GM23338 (cell line): Measurements from ENCODE around the gene KRT8. TPM values are rescaled to one million over a fixed set of nuclear protein-coding genes. Genes with fewer than 3 reads are reported as not detected.

Experiments
- ATAC-seq: fragments of 200-7000 bp; cut with Tn5 transposase; 3 replicates; pipeline ENCODE4 v1.9.1; 2020
- DNase-seq: peaks from one replicate; pipeline ENCODE4 v3.0.0-alpha.2; 2015; ENCODE audit warnings: low spot score
- H2AFZ ChIP-seq: fragments of 200-600 bp; sonication (generic); 2 replicates; pipeline ENCODE4 v1.8.0; 2016; ENCODE audit warnings: antibody characterized with exemption, mild to moderate bottlenecking, moderate library complexity
- H3F3A ChIP-seq: fragments of 200-600 bp; sonication (generic); replicated peaks from 2 replicates; pipeline ENCODE4 v1.8.0; 2017; ENCODE audit warnings: antibody characterized with exemption, mixed run types, low read depth
- H3K27ac ChIP-seq: fragments of 200-600 bp; sonication (generic); 2 replicates; pipeline ENCODE4 v1.6.1; 2016; ENCODE audit warnings: low read depth
- H3K27me3 ChIP-seq: fragments of 200-600 bp; sonication (generic); 2 replicates; pipeline ENCODE4 v1.8.0; 2016; ENCODE audit warnings: mild to moderate bottlenecking, mixed run types, moderate library complexity; ENCODE audit not compliant: insufficient read depth
- H3K36me3 ChIP-seq: fragments of 200-600 bp; sonication (generic); 2 replicates; pipeline ENCODE4 v1.8.0; 2016; ENCODE audit warnings: mild to moderate bottlenecking; ENCODE audit not compliant: insufficient read depth
- H3K4me1 ChIP-seq: fragments of 200-600 bp; sonication (generic); 2 replicates; pipeline ENCODE4 v1.8.0; 2016; ENCODE audit warnings: mild to moderate bottlenecking, moderate library complexity; ENCODE audit not compliant: insufficient read depth
- H3K4me2 ChIP-seq: fragments of 200-600 bp; sonication (generic); 2 replicates; pipeline ENCODE4 v1.7.1; 2017; ENCODE audit warnings: mixed run types
- H3K4me3 ChIP-seq: fragments of 200-600 bp; sonication (generic); 2 replicates; pipeline ENCODE4 v1.6.1; 2016; ENCODE audit warnings: mixed run types
- H3K79me2 ChIP-seq: fragments of 200-600 bp; sonication (generic); replicated peaks from 2 replicates; pipeline ENCODE4 v1.8.0; 2017; ENCODE audit warnings: mild to moderate bottlenecking; ENCODE audit not compliant: insufficient read depth
- H3K9me2 ChIP-seq: fragments of 200-600 bp; sonication (generic); 2 replicates; pipeline ENCODE4 v1.8.0; 2017; ENCODE audit not compliant: insufficient read depth
- H4K20me1 ChIP-seq: fragments of 200-600 bp; sonication (generic); replicated peaks from 2 replicates; pipeline ENCODE4 v1.8.0; 2017; ENCODE audit warnings: mild to moderate bottlenecking; ENCODE audit not compliant: insufficient read depth
- H3K27ac Mint-ChIP-seq: 2 replicates; pipeline ENCODE4 v1.8.0; 2020; ENCODE audit warnings: inconsistent platforms, mild to moderate bottlenecking, moderate library complexity, mixed read lengths
- H3K27me3 Mint-ChIP-seq: 3 replicates; pipeline ENCODE4 v1.8.0; 2022; ENCODE audit warnings: low read depth, mild to moderate bottlenecking, moderate library complexity, mixed read lengths, inconsistent platforms; ENCODE audit not compliant: insufficient read depth, poor library complexity
- H3K36me3 Mint-ChIP-seq: 3 replicates; pipeline ENCODE4 v1.8.0; 2021; ENCODE audit warnings: low read depth, mild to moderate bottlenecking, inconsistent platforms, moderate library complexity, mixed read lengths
- H3K4me1 Mint-ChIP-seq: 3 replicates; pipeline ENCODE4 v1.8.0; 2020; ENCODE audit warnings: mild to moderate bottlenecking, inconsistent platforms, mixed read lengths
- H3K4me3 Mint-ChIP-seq: 3 replicates; pipeline ENCODE4 v1.8.0; 2021; ENCODE audit warnings: moderate library complexity, mild to moderate bottlenecking, inconsistent platforms, mixed read lengths
- H3K9me3 Mint-ChIP-seq: 3 replicates; pipeline ENCODE4 v1.8.0; 2020; ENCODE audit warnings: moderate library complexity, mild to moderate bottlenecking, inconsistent platforms, mixed read lengths
- CREB1 ChIP-seq: fragments of 250-450 bp; sonication (Bioruptor Pico); IDR thresholded peaks from 2 replicates; pipeline ENCODE4 v1.5.0; 2020; ENCODE audit warnings: low read depth, mild to moderate bottlenecking, moderate library complexity
- CTCF ChIP-seq, 2 experiments: fragments of 200-600 bp in 1 of 2; sonication (generic) in 1 of 2; conservative IDR thresholded peaks; 2 replicates each; pipeline versions ENCODE4 v1.5.1 to v1.6.1; 2016 to 2017; ENCODE audit warnings: antibody characterized with exemption in 2 of 2, low read depth in 2 of 2, mild to moderate bottlenecking in 2 of 2, moderate library complexity in 1 of 2
- EZH2 ChIP-seq: fragments of 200-600 bp; sonication (generic); IDR thresholded peaks from one replicate; pipeline ENCODE4 v1.8.0; 2017; ENCODE audit warnings: antibody characterized with exemption, mild to moderate bottlenecking, low read depth; ENCODE audit not compliant: unreplicated experiment
- EZH2phosphoT487 ChIP-seq: fragments of 200-600 bp; sonication (generic); IDR thresholded peaks from one replicate; pipeline ENCODE4 v1.8.1; 2018; ENCODE audit warnings: antibody characterized with exemption; ENCODE audit not compliant: unreplicated experiment
- NANOG ChIP-seq: IDR thresholded peaks from 2 replicates; pipeline ENCODE4 v1.6.1; 2016; ENCODE audit warnings: antibody characterized with exemption, borderline replicate concordance
- POLR2AphosphoS5 ChIP-seq: IDR thresholded peaks from 2 replicates; pipeline ENCODE4 v1.6.1; 2016; ENCODE audit warnings: antibody characterized with exemption, low read depth
- STAT1 ChIP-seq: IDR thresholded peaks from one replicate; pipeline ENCODE4 v1.6.1; 2016; ENCODE audit warnings: antibody characterized with exemption; ENCODE audit not compliant: unreplicated experiment
- ZNF114 ChIP-seq: fragments of 250-450 bp; sonication (Bioruptor Pico); IDR thresholded peaks from 2 replicates; pipeline ENCODE4 v1.5.0; 2020; ENCODE audit warnings: mild to moderate bottlenecking, moderate library complexity
- ZNF331 ChIP-seq: fragments of 250-450 bp; sonication (Bioruptor Pico); IDR thresholded peaks from 2 replicates; pipeline ENCODE4 v1.5.0; 2020; ENCODE audit warnings: low read depth, mild to moderate bottlenecking, moderate library complexity
- polyA plus RNA-seq: library from polyadenylated mRNA; unstranded; fragments of >200 nt; fragmentation: Nextera tagmentation; extraction: Ambion mirVana; gene quantifications from 2 replicates; pipeline ENCODE4 v1.2.1, GENCODE V29; 2016
- total RNA-seq: library from RNA; depleted of rRNA; stranded (reverse); fragments of >200 nt; shearing (Covaris generic); gene quantifications from 2 replicates; pipeline ENCODE4 v1.2.3, GENCODE V29; 2014
- TF ChIP-seq, protein P1 (sequence below): fragments of 250-450 bp; sonication (Bioruptor Pico); IDR thresholded peaks from 2 replicates; pipeline ENCODE4 v1.5.0; 2020; ENCODE audit warnings: mild to moderate bottlenecking, moderate library complexity
- TF ChIP-seq, protein P2 (sequence below): IDR thresholded peaks from 2 replicates; pipeline ENCODE4 v1.6.1; 2016; ENCODE audit warnings: antibody characterized with exemption

Gene KRT8
- total and polyA plus RNA-seq, 2 experiments from 2014 or later = 250 to 322 TPM

- Histone ChIP-seq H3K4me1 (no peaks in the 10 kb centered on the region; the same call in 1 of the 2 replicates), H3K27me3 (peaks cover 19% of the 10 kb centered on the region), H2AFZ (peak overlapping the region; percentile 99), H3K9me2 (no peaks in the 10 kb centered on the region), H4K20me1 (no peaks in the 10 kb centered on the region), H3F3A (no peaks in the 10 kb centered on the region; the same call in 1 of the 2 replicates), H3K36me3 (no peaks in the 10 kb centered on the region), H3K79me2 (no peaks in the 10 kb centered on the region), H3K4me3 (peak overlapping the region; percentile 61), H3K4me2 (peak overlapping the region; percentile 80; the same call in 1 of the 2 replicates), H3K27ac (no peak overlapping the region)
- H3K4me1 Mint-ChIP-seq = peaks cover 24% of the 10 kb centered on the region
- H3K9me3 Mint-ChIP-seq = no peaks in the 10 kb centered on the region
- TF ChIP-seq, protein P1, sequence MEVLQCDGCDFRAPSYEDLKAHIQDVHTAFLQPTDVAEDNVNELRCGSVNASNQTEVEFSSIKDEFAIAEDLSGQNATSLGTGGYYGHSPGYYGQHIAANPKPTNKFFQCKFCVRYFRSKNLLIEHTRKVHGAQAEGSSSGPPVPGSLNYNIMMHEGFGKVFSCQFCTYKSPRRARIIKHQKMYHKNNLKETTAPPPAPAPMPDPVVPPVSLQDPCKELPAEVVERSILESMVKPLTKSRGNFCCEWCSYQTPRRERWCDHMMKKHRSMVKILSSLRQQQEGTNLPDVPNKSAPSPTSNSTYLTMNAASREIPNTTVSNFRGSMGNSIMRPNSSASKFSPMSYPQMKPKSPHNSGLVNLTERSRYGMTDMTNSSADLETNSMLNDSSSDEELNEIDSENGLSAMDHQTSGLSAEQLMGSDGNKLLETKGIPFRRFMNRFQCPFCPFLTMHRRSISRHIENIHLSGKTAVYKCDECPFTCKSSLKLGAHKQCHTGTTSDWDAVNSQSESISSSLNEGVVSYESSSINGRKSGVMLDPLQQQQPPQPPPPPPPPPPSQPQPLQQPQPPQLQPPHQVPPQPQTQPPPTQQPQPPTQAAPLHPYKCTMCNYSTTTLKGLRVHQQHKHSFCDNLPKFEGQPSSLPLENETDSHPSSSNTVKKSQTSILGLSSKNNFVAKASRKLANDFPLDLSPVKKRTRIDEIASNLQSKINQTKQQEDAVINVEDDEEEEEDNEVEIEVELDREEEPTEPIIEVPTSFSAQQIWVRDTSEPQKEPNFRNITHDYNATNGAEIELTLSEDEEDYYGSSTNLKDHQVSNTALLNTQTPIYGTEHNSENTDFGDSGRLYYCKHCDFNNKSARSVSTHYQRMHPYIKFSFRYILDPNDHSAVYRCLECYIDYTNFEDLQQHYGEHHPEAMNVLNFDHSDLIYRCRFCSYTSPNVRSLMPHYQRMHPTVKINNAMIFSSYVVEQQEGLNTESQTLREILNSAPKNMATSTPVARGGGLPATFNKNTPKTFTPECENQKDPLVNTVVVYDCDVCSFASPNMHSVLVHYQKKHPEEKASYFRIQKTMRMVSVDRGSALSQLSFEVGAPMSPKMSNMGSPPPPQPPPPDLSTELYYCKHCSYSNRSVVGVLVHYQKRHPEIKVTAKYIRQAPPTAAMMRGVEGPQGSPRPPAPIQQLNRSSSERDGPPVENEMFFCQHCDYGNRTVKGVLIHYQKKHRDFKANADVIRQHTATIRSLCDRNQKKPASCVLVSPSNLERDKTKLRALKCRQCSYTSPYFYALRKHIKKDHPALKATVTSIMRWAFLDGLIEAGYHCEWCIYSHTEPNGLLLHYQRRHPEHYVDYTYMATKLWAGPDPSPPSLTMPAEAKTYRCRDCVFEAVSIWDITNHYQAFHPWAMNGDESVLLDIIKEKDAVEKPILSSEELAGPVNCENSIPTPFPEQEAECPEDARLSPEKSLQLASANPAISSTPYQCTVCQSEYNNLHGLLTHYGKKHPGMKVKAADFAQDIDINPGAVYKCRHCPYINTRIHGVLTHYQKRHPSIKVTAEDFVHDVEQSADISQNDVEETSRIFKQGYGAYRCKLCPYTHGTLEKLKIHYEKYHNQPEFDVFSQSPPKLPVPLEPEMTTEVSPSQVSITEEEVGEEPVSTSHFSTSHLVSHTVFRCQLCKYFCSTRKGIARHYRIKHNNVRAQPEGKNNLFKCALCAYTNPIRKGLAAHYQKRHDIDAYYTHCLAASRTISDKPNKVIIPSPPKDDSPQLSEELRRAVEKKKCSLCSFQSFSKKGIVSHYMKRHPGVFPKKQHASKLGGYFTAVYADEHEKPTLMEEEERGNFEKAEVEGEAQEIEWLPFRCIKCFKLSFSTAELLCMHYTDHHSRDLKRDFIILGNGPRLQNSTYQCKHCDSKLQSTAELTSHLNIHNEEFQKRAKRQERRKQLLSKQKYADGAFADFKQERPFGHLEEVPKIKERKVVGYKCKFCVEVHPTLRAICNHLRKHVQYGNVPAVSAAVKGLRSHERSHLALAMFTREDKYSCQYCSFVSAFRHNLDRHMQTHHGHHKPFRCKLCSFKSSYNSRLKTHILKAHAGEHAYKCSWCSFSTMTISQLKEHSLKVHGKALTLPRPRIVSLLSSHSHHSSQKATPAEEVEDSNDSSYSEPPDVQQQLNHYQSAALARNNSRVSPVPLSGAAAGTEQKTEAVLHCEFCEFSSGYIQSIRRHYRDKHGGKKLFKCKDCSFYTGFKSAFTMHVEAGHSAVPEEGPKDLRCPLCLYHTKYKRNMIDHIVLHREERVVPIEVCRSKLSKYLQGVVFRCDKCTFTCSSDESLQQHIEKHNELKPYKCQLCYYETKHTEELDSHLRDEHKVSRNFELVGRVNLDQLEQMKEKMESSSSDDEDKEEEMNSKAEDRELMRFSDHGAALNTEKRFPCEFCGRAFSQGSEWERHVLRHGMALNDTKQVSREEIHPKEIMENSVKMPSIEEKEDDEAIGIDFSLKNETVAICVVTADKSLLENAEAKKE (CRISPR knock-in tag) = no peak
- TF ChIP-seq ZNF331 (CRISPR knock-in tag) = no peak
- peaks cover 13% of the 10 kb centered on the region for H3K27me3 Mint-ChIP-seq
- H3K36me3 Mint-ChIP-seq = no peaks in the 10 kb centered on the region
- ATAC-seq (no peak; the same call in 2 of the 3 replicates), DNase-seq (no peak)
- H3K27ac Mint-ChIP-seq = no peak overlapping the region
- H3K4me3 Mint-ChIP-seq = peak overlapping the region; percentile 66
Measured at GRCh38 chr12:52878507-52879393, 26.1 kb downstream of the KRT8 start.

DNA sequence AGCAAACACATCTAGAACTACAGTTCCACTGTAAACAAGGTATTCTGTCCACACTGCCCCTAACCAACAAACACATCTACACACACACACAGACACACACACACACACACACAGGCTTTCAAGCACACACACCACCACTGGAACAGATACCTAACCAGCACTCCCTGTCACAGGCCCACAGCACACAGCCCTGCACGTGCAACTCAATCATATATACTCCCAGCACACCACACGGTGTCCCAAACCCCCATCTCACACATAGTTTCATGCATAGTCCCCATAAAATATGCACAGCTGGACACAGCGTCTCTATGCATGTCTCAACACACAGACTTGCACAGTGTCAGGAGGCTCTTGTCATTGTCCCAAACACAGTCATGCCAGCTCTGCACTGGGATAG lies 27.6 kb downstream of the KRT8 start:
- H3K4me3 Mint-ChIP-seq = no peak overlapping the region
- ATAC-seq (no peak), DNase-seq (no peak)
- H3K27ac Mint-ChIP-seq = no peak overlapping the region
- Histone ChIP-seq H3K27ac (no peak overlapping the region), H3K27me3 (peaks cover 26% of the 10 kb centered on the region), H3K9me2 (no peaks in the 10 kb centered on the region), H3K4me2 (no peak overlapping the region), H3K36me3 (no peaks in the 10 kb centered on the region), H3F3A (peaks cover 3% of the 10 kb centered on the region; the same call in 1 of the 2 replicates), H2AFZ (no peak overlapping the region), H4K20me1 (no peaks in the 10 kb centered on the region), H3K4me1 (no peaks in the 10 kb centered on the region; the same call in 1 of the 2 replicates), H3K4me3 (no peak overlapping the region), H3K79me2 (no peaks in the 10 kb centered on the region)
- peaks cover 29% of the 10 kb centered on the region for H3K4me1 Mint-ChIP-seq
- no peaks in the 10 kb centered on the region for H3K36me3 Mint-ChIP-seq
- peaks cover 12% of the 10 kb centered on the region for H3K27me3 Mint-ChIP-seq
- H3K9me3 Mint-ChIP-seq = no peaks in the 10 kb centered on the region
- TF ChIP-seq EZH2phosphoT487 (no peak), ZNF331 (CRISPR knock-in tag) (no peak), CREB1 (no peak), ZNF114 (CRISPR knock-in tag) (no peak), CTCF (conservative IDR thresholded peaks at IDR 0.05; ENCODE audit: low read depth in 2 of 2) (no peak), NANOG (no peak), EZH2 (no peak), STAT1 (no peak), POLR2AphosphoS5 (no peak)
- TF ChIP-seq, protein P2, sequence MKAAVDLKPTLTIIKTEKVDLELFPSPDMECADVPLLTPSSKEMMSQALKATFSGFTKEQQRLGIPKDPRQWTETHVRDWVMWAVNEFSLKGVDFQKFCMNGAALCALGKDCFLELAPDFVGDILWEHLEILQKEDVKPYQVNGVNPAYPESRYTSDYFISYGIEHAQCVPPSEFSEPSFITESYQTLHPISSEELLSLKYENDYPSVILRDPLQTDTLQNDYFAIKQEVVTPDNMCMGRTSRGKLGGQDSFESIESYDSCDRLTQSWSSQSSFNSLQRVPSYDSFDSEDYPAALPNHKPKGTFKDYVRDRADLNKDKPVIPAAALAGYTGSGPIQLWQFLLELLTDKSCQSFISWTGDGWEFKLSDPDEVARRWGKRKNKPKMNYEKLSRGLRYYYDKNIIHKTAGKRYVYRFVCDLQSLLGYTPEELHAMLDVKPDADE = no peak
